Left lung (tissue), 10 donors: ENCODE results near the gene YWHAG. TPM values are rescaled to one million over a fixed set of nuclear protein-coding genes. Genes with fewer than 3 reads are reported as not detected.

ENCODE experiments used
- ATAC-seq: fragments of 200-7000 bp; cut with Tn5 transposase; one replicate; pipeline ENCODE4 v1.9.1; 2020; ENCODE audit warnings: moderate library complexity
- DNase-seq, 4 donors: peaks; one replicate each; pipeline ENCODE4 v3.0.0-alpha.2; 2013 to 2020
- H3K27ac ChIP-seq, 2 donors: fragments of 200-600 bp; sonication (generic) in 1 of 2; one replicate each; pipeline versions ENCODE4 v1.5.0 to v1.8.0; 2020 to 2021
- H3K27me3 ChIP-seq, 2 donors: fragments of 200-600 bp; sonication (generic) in 1 of 2; one replicate each; pipeline versions ENCODE4 v1.5.0 to v1.8.0; 2020 to 2021
- H3K36me3 ChIP-seq, 2 donors: fragments of 200-600 bp; sonication (generic) in 1 of 2; one replicate each; pipeline versions ENCODE4 v1.5.0 to v1.8.0; 2020 to 2021
- H3K4me1 ChIP-seq, 2 donors: fragments of 200-600 bp; one replicate each; pipeline ENCODE4 v1.8.0; 2021
- H3K4me3 ChIP-seq, 2 donors: fragments of 200-600 bp; sonication (generic) in 1 of 2; one replicate each; pipeline versions ENCODE4 v1.5.0 to v1.8.0; 2020 to 2021; ENCODE audit warnings: mild to moderate bottlenecking in 1 of 2
- H3K9me3 ChIP-seq, 2 donors: fragments of 200-600 bp; sonication (generic) in 1 of 2; one replicate each; pipeline versions ENCODE4 v1.5.0 to v1.8.0; 2020 to 2021
- intact Hi-C, 2 donors: fragments of 100-400 bp; cut with DNase I; formaldehyde crosslinking; loops; one replicate each; pipeline versions ENCODE4 v1.11.2 to v1.14.2; 2022
- polyA plus RNA-seq, 6 donors: library from polyadenylated mRNA; unstranded; fragments of 120-200 nt; gene quantifications; one replicate each; pipeline ENCODE4 v1.2.1, GENCODE V29; 2013; ENCODE audit not compliant: insufficient read length in 6 of 6
- total RNA-seq, 2 donors: library from RNA; stranded (reverse); fragmentation: NEBNext Ultra II Directional; extraction: Animal tissue kit (Norgen Biotek cat#: 25700); gene quantifications; one replicate each; pipeline ENCODE4 v1.2.1, GENCODE V29; 2021
- TF ChIP-seq, protein P1 (sequence below), 2 donors: fragments of 200-600 bp; sonication (generic) in 1 of 2; IDR thresholded peaks; one replicate each; pipeline versions ENCODE4 v1.5.0 to v1.8.0; 2021; ENCODE audit warnings: antibody characterized with exemption in 2 of 2
- donor health status: DM: no; HTN: yes; CAD: no.
- donor health status: DM: no; HTN: no; CAD: no.

YWHAG gene
- total and polyA plus RNA-seq, 8 donors: 99.2 to 160 (median 111) TPM

DNA sequence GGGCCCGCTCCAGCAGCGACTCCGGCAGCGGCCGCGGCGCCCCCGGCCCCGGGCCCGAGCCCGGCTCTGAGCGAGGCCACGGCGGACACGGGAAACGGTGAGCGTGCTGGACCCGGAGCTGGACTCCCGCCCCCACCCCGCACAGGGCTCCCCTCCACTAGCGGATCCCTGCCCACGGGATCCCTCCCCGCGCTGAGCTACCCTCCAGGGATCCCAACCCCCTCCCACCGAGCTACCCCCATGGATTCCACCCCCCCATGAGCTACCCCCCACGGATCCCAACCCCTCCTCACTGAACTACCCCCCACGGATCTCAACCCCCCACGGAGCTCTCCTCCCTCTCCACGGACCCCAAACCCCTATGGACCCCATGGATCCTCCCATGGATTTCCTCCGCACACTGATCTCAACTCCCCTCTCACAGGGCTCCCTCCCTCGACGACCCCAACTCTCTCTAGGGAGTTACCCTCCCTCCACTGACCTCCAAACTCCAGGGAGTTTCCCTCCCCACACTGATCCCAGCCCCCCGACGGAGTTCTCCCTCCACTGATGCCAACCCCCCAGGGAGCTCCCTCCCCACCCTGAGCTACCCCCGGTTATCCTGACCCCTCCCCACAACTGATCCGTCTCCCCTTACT, 77.0 kb downstream of the YWHAG start:
- no peaks in the 10 kb centered on the region for H3K9me3 ChIP-seq
- peaks cover 0 to 20% of the 10 kb centered on the region in 2 donors for H3K4me1 ChIP-seq
- DNase-seq (no peak), ATAC-seq (no peak)
- no peak overlapping the region for H3K27ac ChIP-seq
- peaks cover 0 to 88% of the 10 kb centered on the region in 2 donors for H3K27me3 ChIP-seq
- TF ChIP-seq, protein P1, sequence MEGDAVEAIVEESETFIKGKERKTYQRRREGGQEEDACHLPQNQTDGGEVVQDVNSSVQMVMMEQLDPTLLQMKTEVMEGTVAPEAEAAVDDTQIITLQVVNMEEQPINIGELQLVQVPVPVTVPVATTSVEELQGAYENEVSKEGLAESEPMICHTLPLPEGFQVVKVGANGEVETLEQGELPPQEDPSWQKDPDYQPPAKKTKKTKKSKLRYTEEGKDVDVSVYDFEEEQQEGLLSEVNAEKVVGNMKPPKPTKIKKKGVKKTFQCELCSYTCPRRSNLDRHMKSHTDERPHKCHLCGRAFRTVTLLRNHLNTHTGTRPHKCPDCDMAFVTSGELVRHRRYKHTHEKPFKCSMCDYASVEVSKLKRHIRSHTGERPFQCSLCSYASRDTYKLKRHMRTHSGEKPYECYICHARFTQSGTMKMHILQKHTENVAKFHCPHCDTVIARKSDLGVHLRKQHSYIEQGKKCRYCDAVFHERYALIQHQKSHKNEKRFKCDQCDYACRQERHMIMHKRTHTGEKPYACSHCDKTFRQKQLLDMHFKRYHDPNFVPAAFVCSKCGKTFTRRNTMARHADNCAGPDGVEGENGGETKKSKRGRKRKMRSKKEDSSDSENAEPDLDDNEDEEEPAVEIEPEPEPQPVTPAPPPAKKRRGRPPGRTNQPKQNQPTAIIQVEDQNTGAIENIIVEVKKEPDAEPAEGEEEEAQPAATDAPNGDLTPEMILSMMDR (IDR thresholded peaks at IDR 0.05): no peak
- intact Hi-C loops: loop anchor here in 1 of 2 donors (10.0 kb wide), 1 partner anchor 97 kb away; no protein-coding TSS in a partner anchor
- peak overlapping the region in 1 of 2 donors; percentile 36 for H3K4me3 ChIP-seq
- no peaks in the 10 kb centered on the region for H3K36me3 ChIP-seq

DNA sequence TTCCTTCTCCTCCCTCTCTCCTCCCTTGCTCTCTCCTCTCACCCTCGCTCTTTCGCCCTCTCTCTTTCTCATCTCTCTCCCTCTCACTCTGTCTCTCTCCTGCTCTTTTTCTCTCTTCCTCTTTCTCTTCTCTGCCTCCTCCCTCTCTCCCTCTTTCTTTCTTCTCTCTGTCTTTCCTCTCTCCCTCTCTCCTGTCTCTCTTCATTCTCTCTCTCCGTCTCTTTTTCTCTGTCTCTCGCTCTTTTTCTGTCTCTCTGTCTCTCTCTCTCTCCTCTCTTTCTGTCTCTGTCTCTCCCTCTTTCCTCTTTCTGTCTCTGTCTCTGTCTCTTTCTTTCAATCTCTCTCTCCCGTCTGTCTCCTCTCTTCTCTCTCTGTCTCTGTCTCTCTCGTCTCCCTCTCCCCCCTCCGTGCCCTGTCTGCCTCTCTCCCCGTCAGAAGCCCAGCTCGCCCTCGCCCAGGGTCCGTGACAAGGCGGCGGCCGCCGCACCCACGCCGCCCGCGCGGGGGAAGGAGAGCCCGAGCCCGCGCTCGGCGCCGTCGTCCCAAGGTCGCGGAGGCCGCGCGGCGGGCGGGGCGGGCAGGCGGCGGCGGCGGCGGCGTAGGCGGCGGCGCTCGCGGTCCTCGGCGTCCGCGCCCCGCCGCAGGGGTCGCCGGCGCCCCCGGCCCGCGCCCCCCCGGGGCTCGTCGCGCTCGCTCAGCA, 77.6 kb downstream of the YWHAG start:
- ATAC-seq (peak; percentile 12), DNase-seq (no peak)
- Histone ChIP-seq H3K27me3 (peaks cover 0 to 94% of the 10 kb centered on the region in 2 donors), H3K9me3 (no peaks in the 10 kb centered on the region), H3K4me3 (no peak overlapping the region), H3K36me3 (no peaks in the 10 kb centered on the region), H3K27ac (no peak overlapping the region), H3K4me1 (peaks cover 0 to 20% of the 10 kb centered on the region in 2 donors)
- TF ChIP-seq, protein P1 (IDR thresholded peaks at IDR 0.05): no peak
- intact Hi-C loops: loop anchor here in 1 of 2 donors (10.0 kb wide), 1 partner anchor 96 kb away; no protein-coding TSS in a partner anchor

DNA sequence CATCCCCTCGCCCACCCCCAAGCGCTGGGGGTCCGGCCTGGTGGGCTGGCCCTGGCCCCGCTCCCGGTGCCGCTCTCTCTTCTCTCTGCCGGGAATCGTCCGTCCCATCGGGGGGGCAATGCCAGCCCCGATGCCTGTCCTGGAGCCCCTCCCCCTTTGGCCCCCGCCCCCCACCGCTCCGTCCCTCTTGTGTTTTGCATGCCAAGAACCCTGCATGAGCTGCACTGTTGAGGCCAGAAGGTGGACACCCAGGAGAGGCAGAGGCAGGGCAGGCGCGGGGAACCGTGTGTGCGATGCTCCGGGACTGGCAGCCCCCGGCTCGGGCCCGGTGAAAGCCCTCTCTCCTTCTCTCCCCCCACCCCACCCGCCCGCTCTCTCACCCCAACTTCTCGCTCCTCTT, 78.4 kb downstream of the YWHAG start:
- Histone ChIP-seq H3K27me3 (peaks cover 0 to 93% of the 10 kb centered on the region in 2 donors), H3K27ac (no peak overlapping the region), H3K9me3 (no peaks in the 10 kb centered on the region), H3K36me3 (no peaks in the 10 kb centered on the region), H3K4me3 (no peak overlapping the region), H3K4me1 (peaks cover 0 to 20% of the 10 kb centered on the region in 2 donors)
- TF ChIP-seq, protein P1 (IDR thresholded peaks at IDR 0.05): no peak
- intact Hi-C loops: loop anchor here in 1 of 2 donors (10.0 kb wide), 1 partner anchor 96 kb away; no protein-coding TSS in a partner anchor
- DNase-seq (no peak), ATAC-seq (peak; percentile 10)

DNA sequence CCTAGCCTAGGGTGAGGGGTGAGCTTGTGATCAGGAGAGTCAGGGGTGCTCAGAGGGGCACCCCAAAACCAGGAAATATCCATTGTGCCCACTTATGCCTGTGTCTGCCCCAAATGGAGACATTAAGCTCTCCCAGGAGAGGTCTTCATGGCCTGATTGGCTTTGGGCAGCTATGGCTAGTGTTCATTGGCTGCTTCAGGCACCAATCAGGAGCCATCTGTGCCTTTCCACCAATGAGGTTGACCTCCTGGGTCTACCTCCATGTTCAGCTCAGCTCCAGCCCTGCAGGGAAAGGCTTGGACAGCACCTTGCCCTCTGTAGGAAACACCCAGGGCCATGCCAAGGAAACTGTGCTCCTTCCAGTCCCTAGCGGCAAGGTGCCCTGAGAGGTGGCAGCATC, 80.3 kb downstream of the YWHAG start:
- no peak for DNase-seq
- TF ChIP-seq, protein P1 (IDR thresholded peaks at IDR 0.05): no peak
- H3K4me3 ChIP-seq: no peak overlapping the region
- H3K9me3 ChIP-seq: no peaks in the 10 kb centered on the region
- peaks cover 3 to 88% of the 10 kb centered on the region in 2 donors for H3K27me3 ChIP-seq
- no peak for ATAC-seq
- intact Hi-C loops: no loop called here
- H3K36me3 ChIP-seq: no peaks in the 10 kb centered on the region
- no peak overlapping the region for H3K27ac ChIP-seq
- H3K4me1 ChIP-seq: peaks cover 0 to 20% of the 10 kb centered on the region in 2 donors

Other genes starting within 250 kb of the YWHAG start
- gene SRRM3, start 157.1 kb downstream of the YWHAG start, total RNA-seq: 1 to 10 TPM in 1 of 2 donors, under 1 TPM in 1; 0.94 to 2.0 TPM
- gene SRRM3, start 157.1 kb downstream of the YWHAG start, polyA plus RNA-seq: under 1 TPM; 0.27 to 0.71 (median 0.57) TPM
- 100 to 1,000 TPM; 482 to 951 TPM for gene HSPB1, start 56.3 kb downstream of the YWHAG start, total RNA-seq
- gene HSPB1, start 56.3 kb downstream of the YWHAG start, polyA plus RNA-seq: 100 to 1,000 TPM; 219 to 380 (median 267) TPM
- gene SSC4D, start 50.7 kb upstream of the YWHAG start, total RNA-seq: 1 to 10 TPM in 1 of 2 donors, under 1 TPM in 1; 0.76 to 1.8 TPM
- 1 to 10 TPM; 1.2 to 2.1 (median 1.7) TPM for gene SSC4D, start 50.7 kb upstream of the YWHAG start, polyA plus RNA-seq
- 1 to 10 TPM; 2.9 to 3.3 TPM for gene ZP3, start 66.0 kb upstream of the YWHAG start, total RNA-seq
- 10 to 100 TPM in 1 of 6 donors, 1 to 10 TPM in 5; 1.0 to 13.8 (median 3.0) TPM for gene ZP3, start 66.0 kb upstream of the YWHAG start, polyA plus RNA-seq
- gene DTX2, start 102.7 kb upstream of the YWHAG start, total RNA-seq: 10 to 100 TPM; 28.1 to 40.9 TPM
- 10 to 100 TPM in 3 of 6 donors, 1 to 10 TPM in 3; 8.3 to 14.3 (median 10.3) TPM for gene DTX2, start 102.7 kb upstream of the YWHAG start, polyA plus RNA-seq
- 10 to 100 TPM in 1 of 2 donors, 1 to 10 TPM in 1; 5.5 to 15.9 TPM for gene UPK3B, start 151.6 kb upstream of the YWHAG start, total RNA-seq
- 10 to 100 TPM in 5 of 6 donors, 1 to 10 TPM in 1; 7.3 to 40.8 (median 20.0) TPM for gene UPK3B, start 151.6 kb upstream of the YWHAG start, polyA plus RNA-seq
- under 1 TPM in 1 of 2 donors, not detected in 1; 0.26 TPM for gene SPDYE16, start 184.3 kb upstream of the YWHAG start, total RNA-seq
- gene SPDYE16, start 184.3 kb upstream of the YWHAG start, polyA plus RNA-seq: 1 to 10 TPM; 3.3 to 6.4 (median 5.2) TPM